Left colon (tissue), 2 donors: Measurements from ENCODE around the gene DHX34. TPM values are rescaled to one million over a fixed set of nuclear protein-coding genes. Genes with fewer than 3 reads are reported as not detected.
A peak's percentile ranks its signal among the peaks of the same experiment; 100 is the strongest.
"Not testable (repeated sequence)": the region's sequence is repeated elsewhere in the genome, so short reads cannot be mapped to it uniquely, and the experiment has no call there.

Experiments used
- ATAC-seq: fragments of 200-7000 bp; cut with Tn5 transposase; one replicate; pipeline ENCODE4 v1.9.1; 2020; ENCODE audit warnings: mild to moderate bottlenecking, moderate library complexity
- DNase-seq, 2 donors: peaks; one replicate each; pipeline ENCODE4 v3.0.0-alpha.2; 2020
- intact Hi-C, 2 donors: fragments of 100-400 bp; cut with DNase I in 1 of 2; cut with micrococcal nuclease in 1 of 2; formaldehyde crosslinking; loops; one replicate each; pipeline versions ENCODE4 v1.11.2 to v1.14.0; 2022; cut with DNase I, micrococcal nuclease
- total RNA-seq, 2 donors: library from RNA; stranded (reverse); fragmentation: NEBNext Ultra II Directional; extraction: Animal tissue kit (Norgen Biotek cat#: 25700); gene quantifications; one replicate each; pipeline ENCODE4 v1.2.1, GENCODE V29; 2021
- donor health status: DM: no; HTN: no; CAD: no.
- donor health status: DM: yes; HTN: yes; CAD: no.

DHX34 gene
- total RNA-seq, 2 donors from 2014 or later: 8.5 to 10.6 TPM

- no peak for ATAC-seq
- DNase-seq: no peak
- intact Hi-C loops: no loop called here
Observed at GRCh38 chr19:47379381-47379938, 30.3 kb downstream of the DHX34 start.

DNA sequence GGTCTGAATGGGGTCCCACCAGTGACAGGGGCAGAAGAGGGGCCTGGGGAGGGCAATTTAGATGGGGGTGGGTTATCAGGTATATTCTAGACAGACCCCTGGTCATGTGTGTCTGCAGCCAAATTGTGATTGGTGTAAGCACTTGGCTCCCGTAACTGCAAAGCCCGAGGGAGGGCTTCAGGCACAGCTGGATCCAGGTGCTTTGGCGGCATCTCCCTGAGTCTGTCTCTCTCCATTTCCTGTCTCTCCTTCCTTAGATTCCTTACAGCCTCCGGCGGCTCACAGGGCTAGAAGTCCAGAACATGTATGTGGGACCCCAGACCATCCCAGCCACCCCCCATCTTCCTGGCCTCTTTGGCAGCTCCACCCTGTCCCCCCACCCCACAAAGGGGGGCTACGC, 31.4 kb downstream of the DHX34 start:
- ATAC-seq: no peak
- no peak for DNase-seq
- intact Hi-C loops: no loop called here

DNA sequence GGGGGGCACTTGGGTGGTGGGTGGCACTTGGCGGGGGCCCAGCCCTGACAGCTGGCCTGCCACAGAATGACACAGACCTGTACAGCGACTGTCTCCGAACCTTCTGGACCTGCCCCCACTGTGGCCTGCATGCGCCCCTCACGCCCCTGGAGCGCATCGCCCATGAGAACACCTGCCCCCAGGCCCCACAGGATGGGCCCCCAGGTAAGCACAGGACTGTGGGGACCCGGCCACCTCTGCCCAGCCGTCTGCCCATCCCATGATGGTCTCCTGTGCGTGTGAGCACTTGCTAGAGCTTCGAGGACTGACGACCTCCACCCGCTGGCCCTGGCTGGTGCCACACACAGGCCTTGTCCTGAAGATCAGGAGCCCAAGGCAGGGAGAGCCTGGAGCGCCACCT, 32.0 kb downstream of the DHX34 start:
- intact Hi-C loops: no loop called here
- DNase-seq: no peak
- no peak for ATAC-seq

- intact Hi-C loops: no loop called here
- DNase-seq (peak in 1 of 2 donors; percentile 16), ATAC-seq (peak; percentile 9)
Observed at GRCh38 chr19:47381653-47382279, 32.7 kb downstream of the DHX34 start.

- DNase-seq, intact Hi-C loops, ATAC-seq: not testable (repeated sequence)
Observed at GRCh38 chr19:47383890-47384289, 34.8 kb downstream of the DHX34 start.

DNA sequence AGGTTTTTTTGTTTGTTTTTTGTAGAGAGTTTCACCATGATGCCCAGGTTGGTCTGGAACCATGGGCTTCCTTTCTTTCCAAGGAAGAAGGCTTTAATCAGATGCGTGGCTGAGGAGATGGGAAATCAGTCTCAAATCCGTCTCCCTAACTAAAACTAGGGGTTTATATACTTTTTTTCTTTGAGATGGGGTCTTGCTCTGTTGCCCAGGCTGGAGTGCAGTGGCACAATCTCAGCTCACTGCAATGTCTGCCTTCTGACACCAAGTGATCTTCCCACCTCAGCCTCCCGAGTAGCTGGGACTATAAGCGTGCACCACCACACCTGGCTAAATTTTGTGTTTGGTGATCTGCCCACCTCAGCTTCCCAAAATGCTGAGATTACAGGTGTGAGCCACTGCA, 35.4 kb downstream of the DHX34 start:
- ATAC-seq, intact Hi-C loops, DNase-seq: not testable (repeated sequence)

- DNase-seq, intact Hi-C loops, ATAC-seq: not testable (repeated sequence)
Observed at GRCh38 chr19:47386582-47386981, 37.5 kb downstream of the DHX34 start.

DNA sequence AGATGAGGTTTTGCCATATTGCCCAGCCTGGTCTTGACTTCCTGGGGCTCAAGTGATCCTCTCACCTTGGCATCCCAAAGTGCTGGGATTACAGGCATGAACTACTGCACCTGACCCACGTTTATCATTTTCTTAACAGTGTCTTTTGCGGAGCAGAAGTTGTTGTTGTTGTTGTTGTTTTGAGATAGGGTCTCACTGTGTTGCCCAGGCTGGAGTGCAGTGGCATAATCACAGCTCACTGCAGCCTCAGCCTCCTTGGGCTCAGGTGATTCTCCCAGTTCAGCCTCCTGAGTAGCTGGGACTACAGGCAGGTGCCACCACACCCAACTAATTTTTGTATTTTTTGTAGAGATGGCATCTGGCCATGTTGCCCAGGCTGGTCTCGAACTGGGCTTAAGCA, 38.5 kb downstream of the DHX34 start:
- ATAC-seq, DNase-seq, intact Hi-C loops: not testable (repeated sequence)

- ATAC-seq: peak; percentile 29
- intact Hi-C loops, DNase-seq: not testable (repeated sequence)
Observed at GRCh38 chr19:47388721-47389120, 39.6 kb downstream of the DHX34 start.

GRCh38 chr19:47389150-47389556, 40.0 kb downstream of the DHX34 start:
- ATAC-seq: no peak
- no peak for DNase-seq
- intact Hi-C loops: no loop called here

- no peak for ATAC-seq
- intact Hi-C loops: loop anchor here in 1 of 2 donors (10.0 kb wide), 1 partner anchor 86 kb away; the partner anchor contains the start of gene C5AR1
- no peak for DNase-seq
Observed at GRCh38 chr19:47390533-47391488, 41.7 kb downstream of the DHX34 start.

DNA sequence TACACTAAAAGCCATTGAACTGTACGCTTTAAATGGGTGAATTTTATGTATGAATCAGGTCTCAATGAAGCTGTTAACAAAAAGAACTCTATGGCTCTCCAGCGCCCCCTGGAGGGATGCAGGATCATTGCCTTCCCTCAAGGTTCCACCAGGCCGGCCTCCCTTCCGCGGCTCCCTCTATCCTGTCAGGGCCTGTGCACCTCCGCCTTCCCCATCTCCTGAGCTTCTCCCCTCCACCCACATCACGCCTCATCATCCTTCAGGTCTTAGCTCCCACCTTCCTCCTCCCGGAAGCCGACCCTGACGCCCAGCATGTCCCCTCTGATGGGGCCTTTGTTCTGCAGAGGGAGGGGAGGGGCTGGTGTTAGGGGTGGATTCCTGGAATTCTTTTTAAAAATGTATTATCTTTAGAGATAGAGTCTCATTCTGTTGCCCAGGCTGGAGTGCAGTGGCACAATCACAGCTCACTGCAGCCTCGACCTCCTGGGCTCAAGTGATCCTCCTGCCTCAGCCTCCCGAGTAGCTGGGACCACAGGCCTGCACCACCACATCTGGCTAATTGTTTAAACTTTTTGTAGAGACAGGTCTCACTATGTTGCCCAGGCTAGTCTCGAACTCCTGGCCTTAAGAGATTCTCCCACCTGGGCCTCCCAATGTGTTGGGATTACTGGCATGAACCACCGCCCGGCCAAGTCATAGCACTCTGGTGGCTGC, 42.6 kb downstream of the DHX34 start:
- intact Hi-C loops: loop anchor here in 1 of 2 donors (10.0 kb wide), 1 partner anchor 87 kb away; the partner anchor contains the start of gene C5AR1
- ATAC-seq (peak; percentile 79), DNase-seq (peak; percentile 43 to 76)

- ATAC-seq: no peak
- DNase-seq: no peak
- intact Hi-C loops: loop anchor here in 1 of 2 donors (10.0 kb wide), 1 partner anchor 94 kb away; the partner anchor contains the start of gene C5AR1
Observed at GRCh38 chr19:47398707-47399597, 49.8 kb downstream of the DHX34 start.

DNA sequence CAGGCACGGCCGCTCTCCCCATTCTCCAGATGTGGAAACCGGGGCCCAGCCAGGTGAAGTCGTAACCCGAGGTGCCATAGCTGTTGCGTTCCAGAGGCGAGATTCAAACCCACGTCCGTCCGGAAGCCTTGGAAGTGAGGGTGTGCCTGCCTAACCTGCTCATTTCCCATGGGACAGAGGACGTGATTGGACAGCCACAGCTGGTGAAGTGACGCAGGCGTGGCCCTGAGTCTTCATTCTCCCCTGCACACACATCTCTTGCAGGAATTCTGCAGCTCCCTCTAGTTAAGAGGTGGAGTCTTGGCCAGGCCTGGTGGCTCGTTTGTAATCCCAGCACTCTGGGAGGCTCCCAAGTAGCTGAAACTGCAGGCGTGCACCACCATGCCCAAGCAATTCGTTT, 53.4 kb downstream of the DHX34 start:
- DNase-seq (no peak), ATAC-seq (no peak)
- intact Hi-C loops: no loop called here

- intact Hi-C loops: no loop called here
- DNase-seq (no peak), ATAC-seq (no peak)
Observed at GRCh38 chr19:47404334-47405196, 55.5 kb downstream of the DHX34 start.

GRCh38 chr19:47405197-47405550, 56.1 kb downstream of the DHX34 start:
- ATAC-seq (no peak), DNase-seq (no peak)
- intact Hi-C loops: no loop called here

DNA sequence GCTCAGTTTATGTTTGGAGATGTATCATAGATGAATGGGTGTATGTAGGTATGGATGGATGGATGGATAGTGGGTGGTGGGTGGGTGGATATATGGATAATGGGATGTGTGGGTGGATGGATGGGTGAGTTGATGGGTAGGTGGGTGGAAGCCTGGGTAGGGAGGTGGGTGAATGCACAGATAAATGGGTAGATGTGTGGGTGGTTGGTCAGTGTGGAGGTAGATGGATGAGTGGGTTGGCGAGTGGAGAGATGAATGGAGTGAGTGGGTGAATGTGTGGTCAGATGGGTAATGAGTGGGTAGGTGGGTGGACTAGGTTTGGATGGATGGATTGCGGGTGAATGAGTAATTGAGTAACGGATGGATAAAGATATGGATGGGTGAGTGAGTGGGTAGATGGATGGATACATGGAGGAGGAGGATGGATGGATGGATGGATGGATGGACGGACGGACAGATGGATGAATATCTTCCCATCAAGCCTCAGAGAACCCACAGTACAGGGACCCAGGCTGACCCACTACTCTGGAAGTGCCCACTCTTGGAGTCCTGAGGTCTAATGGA, 56.8 kb downstream of the DHX34 start:
- intact Hi-C loops: no loop called here
- DNase-seq: no peak
- no peak for ATAC-seq
